WTC11 (cell line): ENCODE results near the gene LAMA2.

Experiments used
- ATF1 ChIP-seq: sonication (generic); formaldehyde crosslinking; IDR thresholded peaks from 2 replicates; pipeline ENCODE4 v1.8.1; 2023; ENCODE audit warnings: mild to moderate bottlenecking, moderate library complexity, missing genetic modification reagents
- CREB1 ChIP-seq: sonication (generic); formaldehyde crosslinking; IDR thresholded peaks from 2 replicates; pipeline ENCODE4 v1.8.0; 2023; ENCODE audit warnings: mild to moderate bottlenecking, missing genetic modification reagents
- FOXK1 ChIP-seq: sonication (generic); formaldehyde crosslinking; IDR thresholded peaks from 2 replicates; pipeline ENCODE4 v1.8.0; 2022; ENCODE audit warnings: mild to moderate bottlenecking, moderate library complexity, missing genetic modification reagents
- GABPB1 ChIP-seq: sonication (generic); formaldehyde crosslinking; IDR thresholded peaks from 2 replicates; pipeline ENCODE4 v1.8.1; 2023; ENCODE audit warnings: mild to moderate bottlenecking, missing genetic modification reagents
- KAT7 ChIP-seq: sonication (generic); formaldehyde crosslinking; IDR thresholded peaks from 2 replicates; pipeline ENCODE4 v1.8.1; 2023; ENCODE audit warnings: missing genetic modification reagents, mild to moderate bottlenecking, borderline replicate concordance
- SOX15 ChIP-seq: fragments of 250-450 bp; sonication (Bioruptor Pico); IDR thresholded peaks from 2 replicates; pipeline ENCODE4 v1.9.0; 2021; ENCODE audit warnings: mild to moderate bottlenecking
- SP1 ChIP-seq: sonication (generic); formaldehyde crosslinking; conservative IDR thresholded peaks from 2 replicates; pipeline ENCODE4 v1.8.1; 2022; ENCODE audit warnings: missing genetic modification reagents
- ZMAT4 ChIP-seq: fragments of 250-450 bp; sonication (Bioruptor Pico); IDR thresholded peaks from 2 replicates; pipeline ENCODE4 v1.9.0; 2021; ENCODE audit warnings: mild to moderate bottlenecking
- ZNF317 ChIP-seq: sonication (generic); formaldehyde crosslinking; IDR thresholded peaks from 2 replicates; pipeline ENCODE4 v1.8.1; 2023; ENCODE audit warnings: low read depth, mild to moderate bottlenecking, moderate library complexity, missing genetic modification reagents, borderline replicate concordance

GRCh38 chr6:129041563-129041962 is 158.6 kb downstream of the LAMA2 start:
- TF ChIP-seq ATF1 (CRISPR knock-in tag): no peak
- TF ChIP-seq GABPB1 (CRISPR knock-in tag): no peak
- TF ChIP-seq CREB1 (CRISPR knock-in tag): no peak
- TF ChIP-seq FOXK1 (CRISPR knock-in tag): no peak
- no peak for TF ChIP-seq SP1 (CRISPR knock-in tag)
- TF ChIP-seq SOX15 (CRISPR knock-in tag): no peak
- TF ChIP-seq ZMAT4: no peak
- no peak for TF ChIP-seq KAT7 (CRISPR knock-in tag)
- no peak for TF ChIP-seq ZNF317
